HG03442 (cell line): ENCODE results near the gene ZNF234.
A peak's percentile ranks its signal among the peaks of the same experiment; 100 is the strongest.
"Not testable (repeated sequence)": the region's sequence is repeated elsewhere in the genome, so short reads cannot be mapped to it uniquely, and the experiment has no call there.

Experiments
- ATAC-seq: cut with Tn5 transposase; IDR thresholded peaks from one replicate; pipeline ENCODE4 v1.9.1; 2021; ENCODE audit warnings: mild to moderate bottlenecking, moderate library complexity; ENCODE audit not compliant: unreplicated experiment

Gene ZNF234

DNA sequence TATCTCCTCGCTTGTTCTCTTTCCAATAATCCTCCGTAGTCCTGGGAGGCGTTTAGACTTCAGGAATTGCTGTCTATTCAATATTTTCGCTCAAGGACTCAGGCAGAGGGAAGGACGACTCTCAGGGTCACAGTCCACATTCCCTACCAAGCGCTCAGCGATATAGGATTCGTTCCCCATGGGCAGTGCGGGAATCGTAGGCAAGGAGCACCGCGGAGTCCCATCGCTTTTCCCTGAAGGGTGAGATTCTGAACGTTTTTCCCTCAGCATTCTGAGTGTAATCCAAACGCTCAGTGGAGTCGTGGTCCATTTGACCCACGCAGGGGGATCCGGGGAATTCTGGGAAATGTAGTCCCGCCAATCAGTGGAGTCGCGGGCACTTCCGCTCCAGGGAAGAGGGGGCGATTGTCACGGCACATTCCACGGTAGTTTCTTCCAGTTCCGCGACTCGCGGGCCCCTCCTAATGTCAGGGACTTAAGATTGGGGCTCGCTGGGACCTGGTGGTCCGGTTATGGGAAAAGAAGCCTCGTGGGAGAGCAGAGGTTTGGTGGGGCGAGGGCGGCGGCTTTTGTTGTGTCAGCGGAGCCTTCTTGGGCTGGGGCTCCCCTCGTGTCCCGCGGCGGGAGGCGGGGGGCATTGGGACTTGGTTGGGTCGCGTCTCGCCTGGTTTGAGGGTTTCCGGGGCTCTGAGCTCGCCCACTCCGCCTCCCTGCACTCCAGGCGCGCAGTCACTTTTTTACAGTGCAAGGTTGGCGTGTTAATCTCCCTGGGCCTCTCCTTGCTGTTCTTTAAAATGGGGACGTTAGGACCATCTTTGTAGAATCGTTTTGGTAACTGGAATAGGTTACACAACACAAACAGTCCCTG is at the start of gene ZNF234:
Gene ZNF234, plus strand, starts transcription at position 364 of the 868 bp plus-strand sequence. CDS start 3,079 bp downstream, outside the sequence.
- no peak for ATAC-seq

DNA sequence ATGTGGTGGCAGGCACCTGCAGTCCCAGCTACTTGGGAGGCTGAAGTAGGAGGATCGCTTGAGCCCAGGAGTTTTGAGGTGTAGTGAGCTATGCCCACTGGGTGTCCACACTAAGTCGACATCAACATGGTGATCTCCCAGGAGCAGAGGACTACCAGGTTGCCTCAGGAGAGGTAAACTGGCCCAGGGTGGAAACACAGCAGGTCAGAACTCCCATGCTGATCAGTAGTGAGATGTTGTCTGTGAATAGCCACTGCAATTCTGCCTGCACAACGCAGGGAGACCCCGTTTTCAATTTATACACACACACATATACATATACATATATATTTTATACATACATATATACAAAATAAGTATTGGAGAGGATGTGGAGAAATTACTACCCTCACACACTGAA is 49.2 kb upstream of the ZNF234 start:
- no peak for ATAC-seq

DNA sequence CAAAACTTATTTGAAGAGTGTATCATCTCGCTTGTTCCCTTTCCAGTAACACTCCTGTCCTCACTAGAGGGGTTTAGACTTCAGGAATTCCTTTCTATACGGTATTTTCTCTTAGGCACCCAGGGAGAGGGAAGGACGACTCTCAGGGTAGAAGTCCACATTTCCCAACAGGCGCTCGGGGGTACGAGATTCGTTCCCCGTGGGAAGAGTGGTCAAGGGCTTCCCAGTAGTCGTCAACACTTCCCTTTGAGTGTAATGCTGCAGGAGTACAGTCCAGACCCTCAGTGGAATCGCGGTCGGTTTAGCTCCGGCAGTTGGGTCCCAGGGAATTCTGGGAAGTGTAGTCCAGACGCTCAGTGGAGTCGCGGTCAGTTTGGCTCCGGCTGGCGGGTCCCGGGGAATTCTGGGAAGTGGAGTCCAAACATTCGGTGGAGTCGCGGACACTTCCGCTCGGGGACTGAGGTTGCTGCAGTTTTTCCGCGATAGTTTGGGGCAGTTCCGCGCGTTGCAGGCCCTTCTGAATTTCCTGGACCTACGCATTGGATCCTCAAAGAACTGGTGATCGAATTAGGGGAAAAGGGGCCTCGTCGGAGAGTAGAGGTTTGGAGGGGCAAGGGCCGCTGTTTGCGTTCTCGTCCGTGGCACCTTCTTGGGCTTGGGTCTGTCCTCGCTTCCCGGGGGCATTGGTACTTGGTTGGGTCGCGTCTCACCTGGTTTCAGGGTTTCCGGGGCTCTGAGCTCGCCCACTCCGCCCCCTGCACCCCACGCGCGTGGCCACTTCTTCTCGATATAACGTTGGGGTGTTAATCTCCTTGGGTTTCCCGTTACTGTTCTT is 47.2 kb upstream of the ZNF234 start, which contains the start of gene ZNF224:
Gene ZNF224, plus strand, starts transcription at position 431 of the 835 bp plus-strand sequence. CDS start 3,513 bp downstream, outside the sequence.
- peak; percentile 82 for ATAC-seq

DNA sequence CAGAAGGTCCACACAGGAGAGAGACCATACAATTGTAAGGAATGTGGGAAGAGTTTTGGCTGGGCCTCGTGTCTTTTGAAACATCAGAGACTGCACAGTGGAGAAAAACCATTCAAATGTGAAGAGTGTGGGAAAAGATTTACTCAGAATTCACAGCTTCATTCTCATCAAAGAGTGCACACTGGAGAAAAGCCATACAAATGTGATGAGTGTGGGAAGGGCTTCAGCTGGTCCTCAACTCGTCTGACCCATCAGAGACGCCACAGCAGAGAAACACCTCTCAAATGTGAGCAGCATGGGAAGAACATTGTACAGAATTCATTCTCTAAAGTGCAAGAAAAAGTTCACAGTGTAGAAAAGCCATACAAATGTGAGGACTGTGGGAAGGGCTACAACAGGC is 33.6 kb upstream of the ZNF234 start:
- ATAC-seq = no peak

DNA sequence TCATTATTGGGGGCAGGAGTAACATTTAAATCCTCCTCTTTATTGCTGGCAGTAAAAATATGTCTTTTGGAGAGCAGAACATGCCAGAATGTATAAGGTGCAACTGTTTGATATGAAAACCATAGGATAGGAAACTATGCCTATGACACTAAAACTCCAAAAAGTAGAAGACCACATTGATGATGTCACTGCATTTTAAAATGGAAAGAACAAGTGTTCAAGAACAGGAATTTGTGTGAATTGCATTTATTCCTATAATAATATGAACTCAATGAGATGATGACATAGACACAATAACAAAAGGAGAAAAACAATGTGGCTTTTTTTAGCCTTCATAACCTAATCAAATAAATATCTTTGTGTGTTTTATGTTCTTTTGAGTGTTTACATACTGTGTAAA is 31.9 kb upstream of the ZNF234 start:
- ATAC-seq = no peak

DNA sequence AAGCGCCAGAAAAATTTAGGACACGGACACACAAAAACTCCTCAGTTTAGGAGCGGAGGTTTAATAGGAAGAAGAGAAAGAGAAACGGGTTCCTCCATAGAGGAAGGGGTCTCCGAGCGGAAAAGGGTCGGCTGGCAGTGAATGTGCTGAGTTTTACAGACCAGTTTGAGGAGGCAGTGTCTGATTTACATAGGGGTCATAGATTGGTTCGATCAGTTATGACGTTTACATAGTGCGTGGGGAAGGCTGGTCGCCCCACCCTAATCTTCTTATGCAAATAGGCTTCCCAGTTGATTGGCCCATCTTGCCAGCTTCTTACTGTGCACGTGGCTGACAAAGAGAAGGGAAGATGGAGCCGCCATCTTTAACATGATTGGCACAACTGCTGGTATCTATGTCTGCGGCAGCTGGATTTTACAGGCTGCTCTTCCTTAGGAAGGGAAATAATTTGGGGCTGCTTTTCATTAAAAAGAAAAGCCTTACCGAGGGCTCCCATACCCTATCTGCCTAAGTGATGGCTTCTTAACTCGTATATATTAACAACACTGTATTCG is 29.4 kb upstream of the ZNF234 start:
- no peak for ATAC-seq

DNA sequence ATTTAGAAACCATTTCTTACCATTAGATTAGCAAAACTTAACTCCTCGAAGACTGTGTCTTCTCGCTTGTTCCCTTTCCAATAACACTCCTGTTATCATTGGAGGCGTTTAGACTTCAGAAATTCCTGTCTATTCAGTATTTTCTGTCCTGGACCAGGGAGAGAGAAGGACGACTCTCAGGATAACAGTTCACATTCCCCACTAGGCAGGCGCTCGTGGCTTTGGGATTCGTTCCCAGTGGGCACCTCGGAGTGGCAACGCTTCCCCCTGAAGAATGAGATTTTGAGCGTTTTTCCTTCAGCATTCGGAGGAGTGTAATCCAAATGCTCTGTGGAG is 28.6 kb upstream of the ZNF234 start:
- ATAC-seq = no peak

DNA sequence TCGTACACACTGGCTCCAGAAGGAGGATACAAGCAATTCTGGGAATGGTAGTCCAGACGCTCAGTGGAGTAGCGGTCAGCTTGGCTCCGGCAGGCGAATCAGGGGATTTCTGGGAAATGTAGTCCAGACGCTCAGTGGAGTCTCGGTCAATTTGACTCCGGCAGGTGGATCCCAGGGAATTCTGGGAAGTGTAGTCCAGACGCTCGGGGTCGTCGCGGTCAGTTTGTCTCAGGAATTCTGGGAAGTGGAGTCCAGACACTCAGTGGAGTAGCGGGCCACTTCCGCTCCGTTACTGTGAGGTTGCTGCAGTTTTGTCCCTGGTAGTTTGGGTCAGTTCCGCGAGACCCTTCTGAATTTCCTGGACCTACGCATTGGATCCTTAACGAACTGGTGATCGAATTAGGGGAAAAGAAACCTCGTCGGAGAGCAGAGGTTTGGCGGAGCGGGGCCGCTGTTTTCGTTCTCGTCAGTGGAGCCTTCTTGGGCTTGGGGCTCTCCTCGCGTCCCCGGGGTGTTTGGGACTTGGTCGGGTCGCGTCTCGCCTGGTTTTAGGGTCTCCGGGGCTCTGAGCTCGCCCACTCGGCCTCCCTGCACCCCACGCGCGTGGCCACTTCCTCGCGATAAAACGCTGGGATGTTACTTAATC is 28.1 kb upstream of the ZNF234 start, which contains the start of gene ZNF225:
Gene ZNF225, plus strand, starts transcription at position 262 of the 646 bp plus-strand sequence. CDS start 2,429 bp downstream, outside the sequence.
- ATAC-seq = peak; percentile 91

DNA sequence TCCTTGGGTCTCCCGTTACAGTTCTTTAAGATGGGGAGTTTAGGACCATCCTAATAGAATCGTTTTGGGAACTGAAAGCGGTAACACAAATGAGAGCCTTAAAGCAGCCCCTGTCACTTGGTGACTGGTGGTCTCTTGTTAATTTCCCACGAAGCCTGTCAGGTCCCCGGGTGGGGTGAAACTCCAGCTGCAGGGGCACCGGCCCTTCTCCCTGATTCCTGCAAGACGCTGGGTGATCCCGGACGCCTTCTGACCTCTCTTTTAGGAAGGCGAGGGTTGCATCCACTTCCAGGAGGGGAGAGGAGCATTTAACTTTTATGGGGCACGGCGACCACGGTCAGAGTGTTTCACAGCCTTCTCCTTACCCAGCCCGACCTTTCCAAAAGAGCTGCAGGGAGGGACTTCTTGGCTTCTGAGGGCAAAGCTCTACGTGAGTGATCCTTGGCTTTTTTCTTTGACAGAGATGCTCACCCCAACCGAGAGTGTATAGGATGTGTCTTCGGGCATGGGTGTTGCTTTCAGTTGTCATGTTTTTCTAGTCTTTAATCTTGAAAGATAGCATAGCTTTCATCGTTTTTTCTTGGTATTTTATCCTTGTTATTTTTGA is 27.5 kb upstream of the ZNF234 start:
- no peak for ATAC-seq

DNA sequence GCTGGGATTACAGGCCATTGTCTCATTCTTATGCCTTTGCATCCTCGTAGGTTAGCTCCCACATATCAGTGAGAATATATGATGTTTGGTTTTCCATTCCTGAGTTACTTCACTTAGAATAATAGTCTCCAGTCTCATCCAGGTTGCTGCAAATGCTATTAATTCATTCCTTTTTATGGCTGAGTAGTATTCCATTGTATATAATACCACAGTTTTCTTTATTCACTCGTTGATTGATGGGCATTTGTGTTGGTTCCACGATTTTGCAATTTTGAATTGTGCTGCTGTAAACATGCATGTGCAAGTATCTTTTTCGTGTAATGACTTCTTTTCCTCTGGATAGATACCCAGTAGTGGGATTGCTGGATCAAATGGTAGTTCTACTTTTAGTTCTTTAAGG is 20.2 kb upstream of the ZNF234 start:
- ATAC-seq = not testable (repeated sequence)

DNA sequence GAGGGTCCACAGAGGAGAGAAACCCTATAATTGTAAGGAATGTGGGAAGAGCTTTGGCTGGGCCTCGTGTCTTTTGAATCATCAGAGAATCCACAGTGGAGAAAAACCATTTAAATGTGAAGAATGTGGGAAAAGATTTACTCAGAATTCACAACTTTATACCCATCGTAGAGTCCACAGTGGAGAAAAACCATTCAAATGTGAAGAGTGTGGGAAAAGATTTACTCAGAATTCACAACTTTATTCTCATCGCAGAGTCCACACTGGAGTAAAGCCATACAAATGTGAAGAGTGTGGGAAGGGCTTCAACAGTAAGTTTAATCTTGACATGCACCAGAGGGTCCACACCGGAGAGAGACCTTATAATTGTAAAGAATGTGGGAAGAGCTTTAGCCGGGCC is 9.4 kb upstream of the ZNF234 start:
- ATAC-seq = no peak

DNA sequence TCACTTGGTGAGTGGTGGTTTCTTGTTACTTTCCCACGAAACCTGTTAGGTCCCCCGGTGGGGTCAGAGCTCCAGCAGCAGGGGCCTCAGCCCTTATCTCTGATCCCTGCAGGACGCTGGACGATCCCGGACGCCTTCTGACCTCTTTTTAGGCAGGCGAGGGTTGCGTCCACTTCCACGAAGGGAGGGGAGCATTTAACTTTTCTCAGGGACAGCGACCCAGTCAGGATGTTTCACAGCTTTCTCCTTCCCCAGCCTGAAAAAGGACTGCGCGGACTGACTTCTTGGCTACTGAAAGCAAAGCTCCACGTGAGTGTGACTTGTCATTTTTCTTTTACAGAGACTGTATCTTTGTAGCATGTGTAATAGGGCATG is 692 bp downstream of the ZNF234 start:
- ATAC-seq = no peak

DNA sequence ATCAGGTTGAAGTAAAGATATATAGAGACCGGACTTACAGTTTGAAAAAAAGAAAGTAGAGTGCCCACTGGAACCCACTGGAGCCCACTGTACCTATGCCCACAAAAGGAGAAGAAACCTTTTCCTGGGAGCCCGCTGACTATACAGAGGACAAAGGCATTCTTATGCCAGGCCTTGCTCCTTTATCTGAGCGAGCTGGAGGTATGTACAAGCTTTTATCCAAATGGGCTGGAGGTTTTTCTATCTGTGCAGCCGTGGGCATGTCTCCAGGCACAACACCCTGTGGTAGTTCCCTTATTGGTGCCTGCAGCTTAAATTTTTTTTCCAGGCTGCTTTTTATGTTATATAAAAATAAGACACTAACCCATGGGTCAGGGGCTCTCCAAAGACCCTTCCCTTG is 8.4 kb downstream of the ZNF234 start:
- ATAC-seq = no peak

DNA sequence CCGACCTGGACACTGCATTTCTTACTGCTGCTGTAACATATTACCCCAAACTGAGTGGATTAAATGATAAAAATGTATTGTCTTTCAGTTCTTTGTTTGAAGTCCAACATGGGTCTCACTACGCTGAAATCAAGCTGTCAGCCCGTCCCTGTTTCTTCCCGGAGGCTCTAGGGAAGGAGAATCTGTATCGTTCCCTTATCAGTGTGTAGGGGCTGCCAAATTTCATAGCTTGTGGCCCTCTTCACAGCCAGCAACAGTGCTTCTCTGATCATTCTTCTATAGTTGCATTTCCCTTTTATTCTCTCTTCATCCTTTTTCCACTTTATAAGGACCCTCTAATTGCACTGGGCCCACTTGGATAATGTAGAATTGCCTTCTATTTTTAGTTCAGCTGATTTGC is 10.1 kb downstream of the ZNF234 start:
- ATAC-seq = no peak

DNA sequence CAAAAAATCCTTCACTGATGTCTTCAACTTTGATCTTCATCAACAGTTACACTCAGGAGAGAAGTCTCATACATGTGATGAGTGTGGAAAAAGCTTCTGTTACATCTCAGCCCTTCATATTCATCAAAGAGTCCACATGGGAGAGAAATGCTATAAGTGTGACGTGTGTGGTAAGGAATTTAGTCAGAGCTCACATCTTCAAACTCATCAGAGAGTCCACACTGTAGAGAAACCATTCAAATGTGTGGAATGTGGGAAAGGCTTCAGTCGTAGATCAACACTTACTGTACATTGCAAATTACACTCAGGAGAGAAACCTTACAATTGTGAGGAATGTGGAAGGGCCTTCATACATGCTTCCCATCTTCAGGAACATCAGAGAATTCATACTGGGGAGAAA is 15.1 kb downstream of the ZNF234 start:
- no peak for ATAC-seq

DNA sequence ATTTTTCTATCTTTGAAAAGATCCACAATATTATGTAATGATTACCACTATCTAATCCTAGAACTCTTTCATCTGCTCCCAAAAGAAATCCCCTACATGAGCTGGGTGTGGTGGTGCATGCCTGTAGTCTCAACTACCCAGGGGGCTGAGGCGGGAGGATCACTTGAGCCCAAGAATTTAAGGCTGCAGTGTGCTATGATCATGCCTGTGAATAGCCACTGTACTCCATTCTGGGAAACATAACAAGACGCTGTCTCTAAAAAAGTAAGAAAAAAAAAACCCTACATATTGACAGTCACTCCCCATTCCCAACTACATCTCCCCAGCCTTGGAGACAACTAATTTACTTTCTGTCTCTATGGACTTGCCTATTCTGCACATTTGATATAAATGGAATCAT is 22.4 kb downstream of the ZNF234 start:
- ATAC-seq = no peak

DNA sequence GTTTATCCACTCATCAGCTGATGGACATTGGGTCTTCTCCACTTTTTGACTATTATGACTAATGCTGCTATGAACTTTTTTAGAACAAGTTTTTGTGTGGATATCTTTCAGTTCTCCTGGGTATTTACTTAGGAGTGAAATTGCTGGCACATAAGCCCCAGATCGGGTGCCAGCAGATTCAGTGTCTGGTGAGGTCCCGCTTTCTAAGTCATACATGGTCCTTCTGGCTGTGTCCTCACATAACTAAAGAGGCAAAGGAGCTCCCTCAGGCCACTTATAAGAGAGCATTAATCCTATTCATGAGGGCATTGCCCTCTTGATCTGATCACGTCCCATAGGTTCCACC is 22.9 kb downstream of the ZNF234 start:
- no peak for ATAC-seq

DNA sequence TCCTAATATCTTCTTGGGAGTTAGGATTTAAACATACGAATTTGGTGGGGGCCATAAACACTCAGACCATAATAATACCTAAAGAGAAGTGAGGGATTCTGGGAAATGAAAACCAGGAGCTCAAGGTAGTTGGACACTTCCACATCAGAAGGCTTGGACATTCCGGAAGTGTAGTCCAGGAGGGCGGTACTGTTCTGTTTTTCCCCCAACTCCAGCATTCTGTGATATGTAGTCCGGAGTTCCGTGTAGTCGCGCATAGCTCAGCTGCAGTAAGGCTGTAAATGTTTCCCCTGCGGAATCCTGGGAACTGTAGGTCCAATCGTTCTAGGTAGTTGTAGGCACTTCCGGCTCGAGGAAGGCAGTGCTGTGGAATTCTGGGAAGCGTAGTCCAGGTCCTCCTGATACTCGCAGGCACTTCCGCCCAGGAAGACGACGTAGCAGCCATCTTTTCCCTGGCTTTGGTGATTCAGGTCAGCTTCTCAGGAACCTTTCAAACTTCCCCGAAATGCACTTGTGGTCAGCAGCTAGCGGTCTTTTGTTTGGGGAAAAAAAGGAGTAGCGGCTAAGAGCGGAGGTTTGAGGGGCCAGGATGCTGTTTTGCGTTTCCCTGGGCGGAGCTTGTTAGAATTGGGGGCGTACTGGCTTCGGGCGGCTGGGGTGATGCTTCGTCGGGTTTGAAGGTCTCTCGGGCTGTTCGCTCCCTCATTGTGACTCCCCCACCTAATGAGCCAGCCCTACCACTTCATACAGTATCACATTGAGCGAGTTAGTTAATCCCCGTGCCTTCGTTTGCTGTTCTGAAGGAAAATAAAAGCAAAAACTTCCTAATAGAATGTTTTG is 23.5 kb downstream of the ZNF234 start, which contains the start of gene ZNF226:
Gene ZNF226, plus strand, starts transcription at position 428 of the 840 bp plus-strand sequence. CDS start 4,981 bp downstream, outside the sequence.
- ATAC-seq = peak; percentile 79

DNA sequence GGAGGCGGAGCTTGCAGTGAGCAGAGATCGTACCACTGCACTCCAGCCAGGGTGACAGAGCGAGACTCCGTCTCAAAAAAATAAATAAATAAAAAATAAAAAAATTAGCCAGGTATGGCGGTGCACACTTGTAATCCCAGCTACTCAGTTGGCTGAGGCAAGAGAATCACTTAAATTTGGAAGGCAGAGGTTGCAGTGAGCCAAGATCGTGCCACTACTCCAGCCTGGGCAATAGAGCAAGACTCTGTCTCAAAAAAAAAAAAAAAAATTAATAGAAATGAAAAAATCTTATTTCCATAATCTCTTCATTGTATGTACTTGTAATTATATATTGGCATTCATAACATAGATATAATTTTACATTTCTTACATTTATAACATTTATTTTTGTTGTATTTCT is 29.3 kb downstream of the ZNF234 start:
- ATAC-seq = not testable (repeated sequence)

DNA sequence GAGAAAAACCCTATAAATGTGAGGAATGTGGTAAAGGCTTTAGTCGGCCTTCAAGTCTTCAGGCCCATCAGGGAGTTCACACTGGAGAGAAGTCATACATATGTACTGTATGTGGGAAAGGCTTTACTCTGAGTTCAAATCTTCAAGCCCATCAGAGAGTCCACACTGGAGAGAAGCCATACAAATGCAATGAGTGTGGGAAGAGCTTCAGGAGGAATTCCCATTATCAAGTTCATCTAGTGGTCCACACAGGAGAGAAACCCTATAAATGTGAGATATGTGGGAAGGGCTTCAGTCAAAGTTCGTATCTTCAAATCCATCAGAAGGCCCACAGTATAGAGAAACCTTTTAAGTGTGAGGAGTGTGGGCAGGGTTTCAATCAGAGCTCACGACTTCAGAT is 35.2 kb downstream of the ZNF234 start:
- ATAC-seq = no peak
